K562 (cell line): ENCODE data around the gene FARP1. TPM values are rescaled to one million over a fixed set of nuclear protein-coding genes. Genes with fewer than 3 reads are reported as not detected.

Experiments
- ATAC-seq: fragments of 200-7000 bp; cut with Tn5 transposase; 3 replicates; pipeline ENCODE4 v1.9.1; 2020; ENCODE audit warnings: moderate library complexity
- BruUV-seq: library from RNA; stranded (reverse); fragments of 400-500 nt; replicated peaks from 2 replicates; lab custom pipeline; 2021; lab: Mats Ljungman, UMichigan
- CTCF ChIA-PET: fragments of 300-600 bp; formaldehyde crosslinking; extraction: SDS; loops from one replicate; lab custom pipeline; 2021; ENCODE audit warnings: low intra/inter-chr PET ratio; lab: Yijun Ruan, JAX
- POLR2A ChIA-PET: fragments of 300-600, 350-650 bp; sonication (Branson Sonifier 250); formaldehyde crosslinking; extraction: SDS; loops from one replicate; lab custom pipeline; 2021; ENCODE audit warnings: antibody characterized with exemption, inconsistent platforms; lab: Yijun Ruan, JAX
- DNase-seq, 4 experiments: peaks; one replicate each; pipeline versions ENCODE4 v3.0.0 to v3.0.0-alpha.2; 2011 to 2018; ENCODE audit warnings: low spot score in 3 of 4, mixed read lengths in 3 of 4; ENCODE audit errors: extremely low read depth in 1 of 4
- FAIRE-seq: peaks from 2 replicates; lab custom pipeline; 2011; peaks lifted over from hg19 to GRCh38; lab: Jason Lieb, UNC
- H2AFZ ChIP-seq: 2 replicates; pipeline ENCODE4 v1.6.0; 2011; ENCODE audit warnings: low read depth, low read length, control low read depth, inconsistent platforms
- H3K27ac ChIP-seq: fragments of 200-600 bp; 3 replicates; pipeline ENCODE4 v1.8.0; 2011; ENCODE audit warnings: low read depth, mild to moderate bottlenecking, control low read depth, inconsistent platforms, low read length, moderate library complexity, mixed read lengths; ENCODE audit errors: extremely low read depth
- H3K27me3 ChIP-seq, 2 experiments: fragments of 300-600 bp in 1 of 2; 2 replicates in 1 of 2; 3 replicates in 1 of 2; pipeline versions ENCODE4 v1.6.0 to v1.8.0; 2011; ENCODE audit warnings: inconsistent platforms in 2 of 2, low read length in 2 of 2, mild to moderate bottlenecking in 1 of 2, mixed read lengths in 1 of 2, moderate library complexity in 1 of 2; ENCODE audit not compliant: control insufficient read depth in 2 of 2, insufficient read depth in 2 of 2
- H3K36me3 ChIP-seq: fragments of 300-600 bp; 3 replicates; pipeline ENCODE4 v1.8.0; 2011; ENCODE audit warnings: mild to moderate bottlenecking, low read length, inconsistent platforms; ENCODE audit not compliant: control insufficient read depth, insufficient read depth
- H3K4me1 ChIP-seq, 2 experiments: fragments of 200-600 bp in 1 of 2; replicated peaks in 1 of 2; 2 replicates in 1 of 2; 3 replicates in 1 of 2; pipeline versions ENCODE4 v1.5.1 to v1.8.0; 2011; ENCODE audit warnings: inconsistent platforms in 2 of 2, low read length in 2 of 2, mild to moderate bottlenecking in 1 of 2, mixed read lengths in 1 of 2, moderate library complexity in 1 of 2; ENCODE audit not compliant: control insufficient read depth in 2 of 2, insufficient read depth in 2 of 2
- H3K4me2 ChIP-seq: 2 replicates; pipeline ENCODE4 v1.6.1; 2011; ENCODE audit warnings: low read length, control low read depth, inconsistent platforms, mixed read lengths; ENCODE audit not compliant: insufficient read depth
- H3K4me3 ChIP-seq: fragments of 200-600 bp; sonication (generic), shearing (Covaris generic); 2 replicates; pipeline ENCODE4 v1.5.1; 2016; ENCODE audit warnings: control low read depth, inconsistent platforms
- H3K79me2 ChIP-seq: fragments of 200-600 bp; 3 replicates; pipeline ENCODE4 v1.8.0; 2011; ENCODE audit warnings: low read length, inconsistent platforms; ENCODE audit not compliant: control insufficient read depth, insufficient read depth
- H3K9ac ChIP-seq, 2 experiments: 2 replicates each; pipeline versions ENCODE4 v1.6.0 to v1.6.1; 2011; ENCODE audit warnings: low read depth in 2 of 2, low read length in 2 of 2, control low read depth in 1 of 2, inconsistent platforms in 1 of 2, mild to moderate bottlenecking in 1 of 2, mixed read lengths in 1 of 2; ENCODE audit not compliant: insufficient read depth in 1 of 2
- H3K9me1 ChIP-seq: one replicate; pipeline ENCODE4 v1.6.0; 2011; ENCODE audit warnings: inconsistent platforms, mild to moderate bottlenecking, low read length, moderate library complexity; ENCODE audit not compliant: control insufficient read depth, insufficient read depth
- H3K9me3 ChIP-seq: replicated peaks from 2 replicates; pipeline ENCODE4 v1.5.1; 2011; ENCODE audit warnings: low read depth, low read length, inconsistent platforms; ENCODE audit not compliant: control insufficient read depth, insufficient read depth
- H4K20me1 ChIP-seq: replicated peaks from 2 replicates; pipeline ENCODE4 v1.6.1; 2011; ENCODE audit warnings: low read length, inconsistent platforms, mixed read lengths; ENCODE audit not compliant: control insufficient read depth, insufficient read depth
- ARID2 ChIP-seq: fragments of 450-650 bp; IDR thresholded peaks from 2 replicates; pipeline ENCODE4 v1.6.1; 2017; ENCODE audit warnings: antibody characterized with exemption, mild to moderate bottlenecking
- CEBPG ChIP-seq, 3 experiments: fragments of 200-800 bp in 1 of 3; sonication (Bioruptor generic) in 1 of 3; sonication (generic) in 1 of 3; formaldehyde crosslinking in 1 of 3; IDR thresholded peaks in 2 of 3; conservative IDR thresholded peaks in 1 of 3; 2 replicates each; pipeline versions ENCODE4 v1.6.1 to v1.8.0; 2016 to 2022; ENCODE audit warnings: missing compliant biosample characterization in 2 of 3, missing genetic modification characterization in 2 of 3, mild to moderate bottlenecking in 1 of 3, missing genetic modification reagents in 1 of 3
- HNRNPLL ChIP-seq: fragments of 200-400 bp; formaldehyde crosslinking; IDR thresholded peaks from 2 replicates; pipeline ENCODE4 v1.6.1; 2017; ENCODE audit warnings: low read length, low read depth, mild to moderate bottlenecking; ENCODE audit not compliant: poor library complexity, severe bottlenecking
- MTA3 ChIP-seq: fragments of 450-650 bp; formaldehyde crosslinking; IDR thresholded peaks from 2 replicates; pipeline ENCODE4 v1.6.1; 2017; ENCODE audit warnings: mild to moderate bottlenecking, borderline replicate concordance
- POLR2A ChIP-seq: fragments of 450-650 bp; conservative IDR thresholded peaks from 2 replicates; pipeline ENCODE4 v1.6.1; 2016
- POU5F1 ChIP-seq: fragments of 150-350 bp; IDR thresholded peaks from 2 replicates; pipeline ENCODE4 v1.6.1; 2014; ENCODE audit warnings: borderline replicate concordance, low read length, low read depth, mild to moderate bottlenecking; ENCODE audit not compliant: partially characterized antibody
- PURB ChIP-seq: sonication (generic); formaldehyde crosslinking; IDR thresholded peaks from 2 replicates; pipeline ENCODE4 v1.9.0; 2021; ENCODE audit warnings: low read depth, mild to moderate bottlenecking, missing genetic modification reagents
- SMAD1 ChIP-seq: fragments of 150-350 bp; IDR thresholded peaks from 2 replicates; pipeline ENCODE4 v1.6.1; 2014; ENCODE audit warnings: low read length, low read depth; ENCODE audit not compliant: partially characterized antibody
- SOX6 ChIP-seq: fragments of 450-650 bp; IDR thresholded peaks from 2 replicates; pipeline ENCODE4 v1.6.1; 2014; ENCODE audit warnings: mild to moderate bottlenecking
- SRSF1 ChIP-seq: fragments of 200-400 bp; formaldehyde crosslinking; IDR thresholded peaks from 2 replicates; pipeline ENCODE4 v1.6.1; 2017; ENCODE audit warnings: mild to moderate bottlenecking, low read depth, low read length, moderate library complexity
- SRSF9 ChIP-seq: fragments of 200-400 bp; formaldehyde crosslinking; IDR thresholded peaks from 2 replicates; pipeline ENCODE4 v1.6.1; 2017; ENCODE audit warnings: low read depth, low read length, borderline replicate concordance
- TFAP4 ChIP-seq: sonication (generic); formaldehyde crosslinking; IDR thresholded peaks from 2 replicates; pipeline ENCODE4 v1.8.0; 2022; ENCODE audit warnings: missing genetic modification reagents, mild to moderate bottlenecking, moderate library complexity, borderline replicate concordance
- ZC3H4 ChIP-seq: sonication (generic); formaldehyde crosslinking; IDR thresholded peaks from 2 replicates; pipeline ENCODE4 v1.9.0; 2021; ENCODE audit warnings: missing genetic modification reagents, borderline replicate concordance
- ZEB2 ChIP-seq: fragments of 450-650 bp; IDR thresholded peaks from 2 replicates; pipeline ENCODE4 v1.6.1; 2016
- ZNF316 ChIP-seq: fragments of 450-650 bp; IDR thresholded peaks from 2 replicates; pipeline ENCODE4 v1.6.1; 2016
- ZNF324 ChIP-seq: fragments of 250-450 bp; sonication (Bioruptor Pico); IDR thresholded peaks from 2 replicates; pipeline ENCODE4 v1.4.0; 2020; ENCODE audit warnings: mild to moderate bottlenecking
- WGBS: fragments of 100-300 bp; shearing (Covaris generic); methylation state at CpG from one replicate; pipeline ENCODE4 v1.1.6; 2016; ENCODE audit warnings: low coverage, mixed read lengths; ENCODE audit not compliant: insufficient coverage; ENCODE audit errors: missing lambda C conversion rate; 5-methylcytosine and 5-hydroxymethylcytosine counted together
- in situ Hi-C: fragments of 300-500 bp; cut with MboI; formaldehyde crosslinking; loops from 4 replicates; pipeline ENCODE4 v1.15.0; 2018; ENCODE audit warnings: inconsistent platforms, mixed read lengths
- intact Hi-C: fragments of 100-400 bp; cut with micrococcal nuclease; formaldehyde crosslinking; loops from 2 replicates; pipeline ENCODE4 v1.14.2; 2022
- polyA plus RNA-seq, 8 experiments: library from polyadenylated mRNA; depleted of rRNA in 4 of 8; stranded (reverse) in 5 of 8; unstranded in 3 of 8; fragments of >200 nt; fragmentation: Nextera tagmentation in 2 of 8; fragmentation: Illumina TruSeq in 1 of 8; extraction: Ambion mirVana in 2 of 8; extraction: Trizol in 1 of 8; gene quantifications; 2 replicates each; pipeline versions ENCODE4 v1.2.1 to v1.2.3, GENCODE V29; 2011 to 2014; ENCODE audit warnings: inconsistent platforms in 1 of 8, missing spikeins in 1 of 8
- total RNA-seq, 7 experiments: library from RNA; depleted of rRNA in 6 of 7; stranded (reverse); fragments of >200 nt in 6 of 7; fragmentation: Illumina TruSeq in 2 of 7; extraction: Trizol in 2 of 7; gene quantifications; 2 replicates each; pipeline versions ENCODE4 v1.2.1 to v1.2.3, GENCODE V29; 2011 to 2021; ENCODE audit warnings: low replicate concordance in 1 of 7

FARP1 gene
- total and polyA plus RNA-seq, 9 of the 15 experiments (the other 6 are each of a cell fraction or from before 2014, with no cell fraction given), result 0.03 to 0.29 (median 0.05) TPM; not detected in 3

- peaks cover 3 to 14% of the 10 kb centered on the region in 2 experiments; a peak in 2 of 5 replicates for H3K27me3 ChIP-seq
- H3K4me2 ChIP-seq, result no peak overlapping the region
- no peak overlapping the region for H3K27ac ChIP-seq
- DNase-seq, result no peak
- no peak for ATAC-seq
- 1% methylated on average over 6 of the region's 6 CpGs for WGBS
- no peaks in the 10 kb centered on the region for H3K9me3 ChIP-seq
- intact Hi-C loops, result no loop called here
- H3K79me2 ChIP-seq, result no peaks in the 10 kb centered on the region
- no TSS peak for BruUV-seq
- FAIRE-seq, result no peak
- H3K9ac ChIP-seq, result no peak overlapping the region
- no peaks in the 10 kb centered on the region for H3K9me1 ChIP-seq
- H3K4me3 ChIP-seq, result no peak overlapping the region
- H3K36me3 ChIP-seq, result no peaks in the 10 kb centered on the region
- in situ Hi-C loops, result no loop called here
- TF ChIP-seq TFAP4 (no peak), SMAD1 (no peak), HNRNPLL (no peak), MTA3 (no peak)
- ChIA-PET POLR2A (no interaction called here), CTCF (no interaction called here)
- no peaks in the 10 kb centered on the region for H4K20me1 ChIP-seq
- H2AFZ ChIP-seq, result no peak overlapping the region
- no peaks in the 10 kb centered on the region for H3K4me1 ChIP-seq
These were observed 93.3 kb downstream of the FARP1 start for GRCh38 chr13:98236197-98236596.

DNA sequence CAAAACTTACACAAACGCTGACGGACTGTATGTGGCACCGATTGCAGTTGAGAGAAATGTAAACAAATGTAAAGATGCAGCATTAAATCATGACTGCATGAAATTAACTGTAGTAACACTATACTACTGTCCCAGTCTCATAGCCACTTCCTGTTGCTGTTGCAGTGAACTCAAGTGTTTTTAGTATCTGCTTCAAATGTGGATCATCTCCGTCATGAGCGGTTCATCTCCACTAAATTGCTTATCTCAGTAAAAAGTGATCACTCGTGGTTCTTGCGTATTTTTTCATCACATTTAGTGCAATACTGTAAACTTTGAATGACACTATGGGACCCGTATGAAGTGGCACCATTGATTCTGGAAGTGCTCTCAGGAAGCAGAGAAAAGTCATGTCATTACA lies 94.4 kb downstream of the FARP1 start:
- H2AFZ ChIP-seq, result no peak overlapping the region
- H3K4me3 ChIP-seq, result no peak overlapping the region
- no peaks in the 10 kb centered on the region for H3K9me1 ChIP-seq
- in situ Hi-C loops (no loop called here), intact Hi-C loops (no loop called here)
- under 1% methylated on average over 8 of the region's 8 CpGs for WGBS
- no peak overlapping the region for H3K4me2 ChIP-seq
- peaks cover 3 to 14% of the 10 kb centered on the region in 2 experiments; a peak in 2 of 5 replicates for H3K27me3 ChIP-seq
- H3K79me2 ChIP-seq, result no peaks in the 10 kb centered on the region
- no peaks in the 10 kb centered on the region for H4K20me1 ChIP-seq
- ChIA-PET POLR2A (no interaction called here), CTCF (no interaction called here)
- no peak for TF ChIP-seq POLR2A
- TF ChIP-seq CEBPG (CRISPR knock-in tag; IDR thresholded peaks at IDR 0.05), result no peak
- TF ChIP-seq CEBPG (tag; conservative IDR thresholded peaks at IDR 0.05 in 1 of 2, IDR thresholded peaks at IDR 0.05 in 1 of 2), result no peak
- TF ChIP-seq ZNF324 (CRISPR knock-in tag), result no peak
- TF ChIP-seq SRSF1, result no peak
- TF ChIP-seq PURB (CRISPR knock-in tag), result no peak
- TF ChIP-seq ARID2, result no peak
- TF ChIP-seq ZC3H4 (CRISPR knock-in tag), result no peak
- TF ChIP-seq ZNF316, result no peak
- no peak for TF ChIP-seq POU5F1
- TF ChIP-seq SOX6, result no peak
- TF ChIP-seq SRSF9, result no peak
- no peak for TF ChIP-seq ZEB2
- no peak for FAIRE-seq
- H3K36me3 ChIP-seq, result no peaks in the 10 kb centered on the region
- H3K9ac ChIP-seq, result no peak overlapping the region
- DNase-seq, result no peak
- no peaks in the 10 kb centered on the region for H3K4me1 ChIP-seq
- ATAC-seq, result no peak
- H3K27ac ChIP-seq, result no peak overlapping the region
- no peaks in the 10 kb centered on the region for H3K9me3 ChIP-seq
- no TSS peak for BruUV-seq
